Measurements from ENCODE around the gene EXOC6B.

DNA sequence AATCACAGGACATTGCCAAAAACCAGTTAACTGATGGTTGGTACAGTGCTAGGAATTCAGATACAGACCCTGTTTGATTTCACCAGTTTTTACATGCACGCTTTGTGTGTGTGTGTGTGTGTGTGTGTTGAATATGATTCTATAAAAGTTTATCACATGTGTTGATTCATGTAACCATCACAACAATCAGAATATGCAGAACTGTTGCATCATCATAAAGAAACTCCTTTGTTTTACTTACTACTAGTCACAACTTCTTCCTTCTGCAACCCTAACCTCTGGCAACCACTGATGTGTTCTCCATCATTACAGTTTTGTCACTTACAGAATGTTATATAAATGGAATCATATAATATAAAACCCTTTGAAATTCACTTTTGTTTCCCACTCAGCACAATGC is 533.4 kb downstream of the EXOC6B start:
- no peak for TF ChIP-seq YY1 (IDR thresholded peaks at IDR 0.05; ENCODE audit: insufficient read depth, insufficient read length)
- no peak for TF ChIP-seq SUZ12 (IDR thresholded peaks at IDR 0.05; ENCODE audit: extremely low read depth, insufficient read depth, insufficient read length)
- no peak for TF ChIP-seq ZNF274 (IDR thresholded peaks at IDR 0.05; ENCODE audit: low read depth, low read length)

Measured in NT2/D1 (cell line).